ENCODE measurements around the gene DGKQ. TPM values are rescaled to one million over a fixed set of nuclear protein-coding genes. Genes with fewer than 3 reads are reported as not detected.

The DGKQ gene
- total RNA-seq, 1 experiment from 2014 or later, result 12.2 TPM

DNA sequence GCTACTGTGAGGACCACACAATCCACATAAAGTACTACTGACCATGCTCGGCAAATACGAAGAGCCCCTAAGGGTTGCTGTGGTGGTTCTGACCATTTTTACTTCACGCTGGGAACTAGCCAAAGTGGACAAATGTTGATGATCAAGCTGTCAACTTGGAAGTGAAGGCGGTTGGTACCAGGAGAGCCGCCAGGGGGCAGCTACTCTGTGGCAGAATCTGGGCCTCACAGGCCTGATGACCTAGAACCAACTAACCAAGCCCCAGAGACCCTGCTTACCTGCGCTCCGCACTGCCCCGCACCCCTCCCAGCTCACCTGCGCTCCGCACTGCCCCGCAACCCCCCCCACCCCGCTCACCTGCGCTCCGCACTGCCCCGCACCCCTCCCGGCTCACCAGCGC lies 46.8 kb downstream of the DGKQ start:
- CTCF ChIA-PET, result no interaction called here
- DNase-seq (ENCODE audit: low read depth, low spot score), result no peak

DNA sequence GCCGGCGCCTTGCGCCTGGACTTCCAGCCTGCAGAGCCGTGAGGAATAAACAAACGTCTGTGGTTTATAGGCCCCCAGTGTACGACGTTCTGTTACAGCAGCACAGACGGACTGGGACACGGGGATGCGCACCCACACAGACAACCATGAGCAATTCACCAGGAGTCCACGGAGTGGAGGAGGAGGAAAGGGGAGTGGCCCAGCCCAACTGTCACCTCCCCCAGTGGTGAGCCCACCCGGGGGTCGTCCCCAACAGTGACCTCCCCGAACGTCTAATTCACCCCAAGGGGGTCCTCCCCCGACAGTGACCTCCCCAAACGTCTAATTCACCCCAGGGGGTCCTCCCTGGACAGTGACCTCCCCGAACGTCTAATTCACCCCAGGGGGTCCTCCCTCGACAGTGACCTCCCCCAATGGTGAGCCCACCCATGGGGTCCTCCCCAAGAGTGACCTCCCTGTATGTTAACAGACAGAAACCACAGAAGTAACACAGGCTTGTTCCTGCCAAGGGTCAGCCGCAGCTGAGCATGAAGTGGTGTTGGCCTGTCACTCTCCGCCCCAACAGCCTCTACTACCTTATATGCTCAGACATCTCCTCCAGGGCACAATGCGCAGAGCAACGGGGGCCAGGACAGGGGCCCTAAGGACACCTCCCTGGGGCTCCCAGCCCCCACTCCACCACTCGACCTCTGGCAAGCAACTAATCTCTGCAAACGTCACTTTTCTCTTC lies 47.4 kb downstream of the DGKQ start:
- intact Hi-C loops (cut with micrococcal nuclease; ENCODE audit: unreplicated experiment), result no loop called here
- ChIA-PET CTCF (no interaction called here), POLR2A (interaction anchor here (0.7 kb wide), 1 partner anchor 152 kb away, joined by 4 read pairs; no protein-coding TSS in a partner anchor)
- no peaks in the 10 kb centered on the region for H3K27me3 ChIP-seq (ENCODE audit: control insufficient read depth, insufficient read depth, low read length)
- TF ChIP-seq, protein P1, sequence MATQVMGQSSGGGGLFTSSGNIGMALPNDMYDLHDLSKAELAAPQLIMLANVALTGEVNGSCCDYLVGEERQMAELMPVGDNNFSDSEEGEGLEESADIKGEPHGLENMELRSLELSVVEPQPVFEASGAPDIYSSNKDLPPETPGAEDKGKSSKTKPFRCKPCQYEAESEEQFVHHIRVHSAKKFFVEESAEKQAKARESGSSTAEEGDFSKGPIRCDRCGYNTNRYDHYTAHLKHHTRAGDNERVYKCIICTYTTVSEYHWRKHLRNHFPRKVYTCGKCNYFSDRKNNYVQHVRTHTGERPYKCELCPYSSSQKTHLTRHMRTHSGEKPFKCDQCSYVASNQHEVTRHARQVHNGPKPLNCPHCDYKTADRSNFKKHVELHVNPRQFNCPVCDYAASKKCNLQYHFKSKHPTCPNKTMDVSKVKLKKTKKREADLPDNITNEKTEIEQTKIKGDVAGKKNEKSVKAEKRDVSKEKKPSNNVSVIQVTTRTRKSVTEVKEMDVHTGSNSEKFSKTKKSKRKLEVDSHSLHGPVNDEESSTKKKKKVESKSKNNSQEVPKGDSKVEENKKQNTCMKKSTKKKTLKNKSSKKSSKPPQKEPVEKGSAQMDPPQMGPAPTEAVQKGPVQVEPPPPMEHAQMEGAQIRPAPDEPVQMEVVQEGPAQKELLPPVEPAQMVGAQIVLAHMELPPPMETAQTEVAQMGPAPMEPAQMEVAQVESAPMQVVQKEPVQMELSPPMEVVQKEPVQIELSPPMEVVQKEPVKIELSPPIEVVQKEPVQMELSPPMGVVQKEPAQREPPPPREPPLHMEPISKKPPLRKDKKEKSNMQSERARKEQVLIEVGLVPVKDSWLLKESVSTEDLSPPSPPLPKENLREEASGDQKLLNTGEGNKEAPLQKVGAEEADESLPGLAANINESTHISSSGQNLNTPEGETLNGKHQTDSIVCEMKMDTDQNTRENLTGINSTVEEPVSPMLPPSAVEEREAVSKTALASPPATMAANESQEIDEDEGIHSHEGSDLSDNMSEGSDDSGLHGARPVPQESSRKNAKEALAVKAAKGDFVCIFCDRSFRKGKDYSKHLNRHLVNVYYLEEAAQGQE (IDR thresholded peaks at IDR 0.05; ENCODE audit: insufficient read depth in 1 of 2, low read depth in 2 of 2, low read length in 1 of 2), result no peak
- TF ChIP-seq POLR2AphosphoS5 (IDR thresholded peaks at IDR 0.05; ENCODE audit: low read depth, low read length) (no peak), SIN3A (IDR thresholded peaks at IDR 0.05; ENCODE audit: borderline replicate concordance, insufficient read depth, low read depth, low read length) (no peak), TCF7L2 (IDR thresholded peaks at IDR 0.05; ENCODE audit: low read depth, low read length) (no peak)
- TF ChIP-seq, protein P2, sequence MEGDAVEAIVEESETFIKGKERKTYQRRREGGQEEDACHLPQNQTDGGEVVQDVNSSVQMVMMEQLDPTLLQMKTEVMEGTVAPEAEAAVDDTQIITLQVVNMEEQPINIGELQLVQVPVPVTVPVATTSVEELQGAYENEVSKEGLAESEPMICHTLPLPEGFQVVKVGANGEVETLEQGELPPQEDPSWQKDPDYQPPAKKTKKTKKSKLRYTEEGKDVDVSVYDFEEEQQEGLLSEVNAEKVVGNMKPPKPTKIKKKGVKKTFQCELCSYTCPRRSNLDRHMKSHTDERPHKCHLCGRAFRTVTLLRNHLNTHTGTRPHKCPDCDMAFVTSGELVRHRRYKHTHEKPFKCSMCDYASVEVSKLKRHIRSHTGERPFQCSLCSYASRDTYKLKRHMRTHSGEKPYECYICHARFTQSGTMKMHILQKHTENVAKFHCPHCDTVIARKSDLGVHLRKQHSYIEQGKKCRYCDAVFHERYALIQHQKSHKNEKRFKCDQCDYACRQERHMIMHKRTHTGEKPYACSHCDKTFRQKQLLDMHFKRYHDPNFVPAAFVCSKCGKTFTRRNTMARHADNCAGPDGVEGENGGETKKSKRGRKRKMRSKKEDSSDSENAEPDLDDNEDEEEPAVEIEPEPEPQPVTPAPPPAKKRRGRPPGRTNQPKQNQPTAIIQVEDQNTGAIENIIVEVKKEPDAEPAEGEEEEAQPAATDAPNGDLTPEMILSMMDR (IDR thresholded peaks at IDR 0.05), result no peak
- no peak overlapping the region for H3K27ac ChIP-seq (ENCODE audit: low read length)
- DNase-seq (ENCODE audit: low read depth, low spot score) (no peak), ATAC-seq (0 out of 2 replicates have a peak, but pooled peaks have one; percentile 9)
- peaks cover 24% of the 10 kb centered on the region for H3K4me1 ChIP-seq (ENCODE audit: control insufficient read depth, insufficient read depth, low read length)
- H3K9me3 ChIP-seq (ENCODE audit: control insufficient read depth, insufficient read depth, low read depth, low read length), result no peaks in the 10 kb centered on the region
- no peaks in the 10 kb centered on the region for H3K36me3 ChIP-seq (ENCODE audit: control insufficient read depth, insufficient read depth, low read length)
- no peak overlapping the region for H3K4me3 ChIP-seq (ENCODE audit: low read depth in 2 of 2, low read length in 2 of 2)
- BruUV-seq (replicated peaks), result no TSS peak
- in situ Hi-C loops (cut with HindIII; ENCODE audit: low pct_unique_long_range_greater_than_20kb, low sequenced_read_pairs), result no loop called here

More for the DNA sequence above, 46.8 kb downstream of the DGKQ start:
- Histone ChIP-seq H3K27ac (ENCODE audit: low read length) (no peak overlapping the region), H3K36me3 (ENCODE audit: control insufficient read depth, insufficient read depth, low read length) (peaks cover 4% of the 10 kb centered on the region; the same call in 1 of the 2 replicates), H3K27me3 (ENCODE audit: control insufficient read depth, insufficient read depth, low read length) (no peaks in the 10 kb centered on the region), H3K4me1 (ENCODE audit: control insufficient read depth, insufficient read depth, low read length) (peaks cover 24% of the 10 kb centered on the region), H3K9me3 (ENCODE audit: control insufficient read depth, insufficient read depth, low read depth, low read length) (no peaks in the 10 kb centered on the region), H3K4me3 (ENCODE audit: low read depth in 2 of 2, low read length in 2 of 2) (no peak overlapping the region)
- in situ Hi-C loops (cut with HindIII; ENCODE audit: low pct_unique_long_range_greater_than_20kb, low sequenced_read_pairs) (no loop called here), intact Hi-C loops (cut with micrococcal nuclease; ENCODE audit: unreplicated experiment) (no loop called here)
- peak; percentile 58; the same call in 1 of the 2 replicates for ATAC-seq
- POLR2A ChIA-PET, result interaction anchor here (0.7 kb wide), 1 partner anchor 152 kb away, joined by 4 read pairs; no protein-coding TSS in a partner anchor
- no TSS peak for BruUV-seq (replicated peaks)
- TF ChIP-seq, protein P2 (IDR thresholded peaks at IDR 0.05), result peak; percentile 69
- no peak for TF ChIP-seq TCF7L2 (IDR thresholded peaks at IDR 0.05; ENCODE audit: low read depth, low read length)
